ENCODE measurements around the gene WDR7. TPM values are rescaled to one million over a fixed set of nuclear protein-coding genes. Genes with fewer than 3 reads are reported as not detected.

Gene WDR7
- total and polyA plus RNA-seq, 2 experiments from 2014 or later: 5.9 to 19.0 TPM

DNA sequence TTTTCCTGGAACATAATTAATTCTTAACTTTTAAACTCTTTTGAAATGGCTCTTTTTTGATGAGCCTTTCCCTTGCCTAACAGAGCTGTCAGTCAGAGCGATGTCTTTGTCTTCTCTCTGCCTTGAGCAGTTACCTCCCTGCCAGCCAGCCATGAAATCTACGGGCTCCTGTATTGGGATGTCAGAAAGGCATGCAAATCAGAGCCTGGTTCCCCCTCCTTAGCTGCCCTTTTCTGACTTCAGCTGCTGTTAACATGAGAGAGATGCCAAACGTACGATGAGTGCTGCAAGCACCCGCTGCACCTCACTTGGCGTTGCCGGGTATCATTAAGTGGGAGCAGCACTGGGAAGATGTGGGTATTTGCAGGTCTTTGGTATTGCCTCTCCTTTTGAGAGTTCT is 364.3 kb downstream of the WDR7 start:
- H3K27me3 ChIP-seq: no peaks in the 10 kb centered on the region
- no peaks in the 10 kb centered on the region for H3K4me1 ChIP-seq (ENCODE audit: insufficient read depth)
- no peak overlapping the region for H3K27ac ChIP-seq
- no peak overlapping the region for H3K4me3 ChIP-seq
- no peaks in the 10 kb centered on the region for H4K20me1 ChIP-seq (ENCODE audit: insufficient read depth, poor library complexity, severe bottlenecking)
- no peak overlapping the region for H2AFZ ChIP-seq
- DNase-seq (ENCODE audit: low spot score): no peak
- TF ChIP-seq EZH2phosphoT487 (IDR thresholded peaks at IDR 0.05; ENCODE audit: low read depth, severe bottlenecking, unreplicated experiment): no peak
- TF ChIP-seq, protein P1, sequence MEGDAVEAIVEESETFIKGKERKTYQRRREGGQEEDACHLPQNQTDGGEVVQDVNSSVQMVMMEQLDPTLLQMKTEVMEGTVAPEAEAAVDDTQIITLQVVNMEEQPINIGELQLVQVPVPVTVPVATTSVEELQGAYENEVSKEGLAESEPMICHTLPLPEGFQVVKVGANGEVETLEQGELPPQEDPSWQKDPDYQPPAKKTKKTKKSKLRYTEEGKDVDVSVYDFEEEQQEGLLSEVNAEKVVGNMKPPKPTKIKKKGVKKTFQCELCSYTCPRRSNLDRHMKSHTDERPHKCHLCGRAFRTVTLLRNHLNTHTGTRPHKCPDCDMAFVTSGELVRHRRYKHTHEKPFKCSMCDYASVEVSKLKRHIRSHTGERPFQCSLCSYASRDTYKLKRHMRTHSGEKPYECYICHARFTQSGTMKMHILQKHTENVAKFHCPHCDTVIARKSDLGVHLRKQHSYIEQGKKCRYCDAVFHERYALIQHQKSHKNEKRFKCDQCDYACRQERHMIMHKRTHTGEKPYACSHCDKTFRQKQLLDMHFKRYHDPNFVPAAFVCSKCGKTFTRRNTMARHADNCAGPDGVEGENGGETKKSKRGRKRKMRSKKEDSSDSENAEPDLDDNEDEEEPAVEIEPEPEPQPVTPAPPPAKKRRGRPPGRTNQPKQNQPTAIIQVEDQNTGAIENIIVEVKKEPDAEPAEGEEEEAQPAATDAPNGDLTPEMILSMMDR (IDR thresholded peaks at IDR 0.05; ENCODE audit: poor library complexity): no peak
- TF ChIP-seq EZH2 (IDR thresholded peaks at IDR 0.05; ENCODE audit: borderline replicate concordance): no peak
- no peaks in the 10 kb centered on the region for H3K79me2 ChIP-seq
- H3K36me3 ChIP-seq (replicated peaks; ENCODE audit: insufficient read depth, low read depth): no peaks in the 10 kb centered on the region
- no peaks in the 10 kb centered on the region for H3K9me2 ChIP-seq (replicated peaks; ENCODE audit: insufficient read depth)
- 87% methylated on average over 7 of the region's 7 CpGs for WGBS (ENCODE audit: low lambda C conversion rate, missing lambda C conversion rate)
- no peaks in the 10 kb centered on the region for H3K9me3 ChIP-seq (ENCODE audit: low read depth)
- no peak overlapping the region for H3K4me2 ChIP-seq

DNA sequence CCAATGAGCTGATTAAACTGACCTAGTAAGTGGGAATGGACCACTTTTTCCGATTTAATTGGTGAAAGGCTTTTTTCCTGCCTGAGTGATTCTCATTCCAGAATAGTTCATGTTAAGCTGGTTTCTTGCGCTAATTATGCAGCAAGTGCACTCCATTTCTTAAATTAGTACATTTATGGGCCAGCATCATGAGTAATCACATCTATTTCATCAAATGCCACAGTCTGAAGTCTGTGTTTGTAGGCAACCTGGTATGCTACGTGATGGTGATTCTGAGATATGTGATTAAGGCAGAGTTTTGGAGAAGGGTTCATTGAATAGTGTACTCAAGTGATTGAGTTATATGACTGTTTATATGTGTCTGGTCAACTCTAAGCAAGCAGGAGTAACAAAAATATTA is 367.7 kb downstream of the WDR7 start:
- WGBS (ENCODE audit: low lambda C conversion rate, missing lambda C conversion rate): 66% methylated on average over 3 of the region's 3 CpGs
- Histone ChIP-seq H3K4me1 (ENCODE audit: insufficient read depth) (no peaks in the 10 kb centered on the region), H3K36me3 (replicated peaks; ENCODE audit: insufficient read depth, low read depth) (no peaks in the 10 kb centered on the region), H3K27me3 (no peaks in the 10 kb centered on the region), H4K20me1 (ENCODE audit: insufficient read depth, poor library complexity, severe bottlenecking) (no peaks in the 10 kb centered on the region), H3K4me2 (no peak overlapping the region), H3K4me3 (no peak overlapping the region), H3K27ac (no peak overlapping the region), H2AFZ (no peak overlapping the region), H3K9me3 (ENCODE audit: low read depth) (no peaks in the 10 kb centered on the region), H3K79me2 (no peaks in the 10 kb centered on the region), H3K9me2 (replicated peaks; ENCODE audit: insufficient read depth) (no peaks in the 10 kb centered on the region)
- no peak for DNase-seq (ENCODE audit: low spot score)
- TF ChIP-seq EZH2 (IDR thresholded peaks at IDR 0.05; ENCODE audit: borderline replicate concordance) (no peak), EZH2phosphoT487 (IDR thresholded peaks at IDR 0.05; ENCODE audit: low read depth, severe bottlenecking, unreplicated experiment) (no peak)
- TF ChIP-seq, protein P1 (IDR thresholded peaks at IDR 0.05; ENCODE audit: poor library complexity): no peak

DNA sequence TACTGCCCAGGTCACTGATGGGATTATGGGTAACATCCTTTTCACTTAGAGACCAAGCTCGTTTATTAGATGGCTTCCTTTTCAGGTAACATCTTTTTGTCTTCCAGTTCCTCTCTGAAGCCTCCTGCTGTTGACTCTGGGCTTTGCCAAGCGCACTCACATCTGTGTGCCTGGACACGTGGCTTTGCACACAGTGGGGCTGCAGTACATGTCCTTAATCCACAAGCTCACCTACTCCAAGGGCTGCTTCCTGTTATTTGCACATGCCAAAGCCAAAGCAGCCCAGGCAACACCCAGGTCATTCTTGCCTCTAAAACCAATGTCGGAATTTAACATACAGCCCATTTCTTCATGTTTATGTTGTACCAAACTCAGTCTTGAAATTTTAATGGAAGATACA is 371.6 kb downstream of the WDR7 start:
- WGBS (ENCODE audit: low lambda C conversion rate, missing lambda C conversion rate): 93% methylated on average over 4 of the region's 4 CpGs

More for the DNA sequence above, 371.6 kb downstream of the WDR7 start:
- Histone ChIP-seq H3K9me2 (replicated peaks; ENCODE audit: insufficient read depth) (no peaks in the 10 kb centered on the region), H2AFZ (no peak overlapping the region), H3K4me2 (no peak overlapping the region), H3K36me3 (replicated peaks; ENCODE audit: insufficient read depth, low read depth) (no peaks in the 10 kb centered on the region), H3K4me3 (no peak overlapping the region), H3K4me1 (ENCODE audit: insufficient read depth) (no peaks in the 10 kb centered on the region), H4K20me1 (ENCODE audit: insufficient read depth, poor library complexity, severe bottlenecking) (no peaks in the 10 kb centered on the region), H3K9me3 (ENCODE audit: low read depth) (no peaks in the 10 kb centered on the region), H3K27me3 (no peaks in the 10 kb centered on the region), H3K27ac (no peak overlapping the region), H3K79me2 (no peaks in the 10 kb centered on the region)
- DNase-seq (ENCODE audit: low spot score): no peak
- TF ChIP-seq, protein P1 (IDR thresholded peaks at IDR 0.05; ENCODE audit: poor library complexity): no peak
- TF ChIP-seq EZH2 (IDR thresholded peaks at IDR 0.05; ENCODE audit: borderline replicate concordance) (no peak), EZH2phosphoT487 (IDR thresholded peaks at IDR 0.05; ENCODE audit: low read depth, severe bottlenecking, unreplicated experiment) (no peak)
